GM19468 (cell line): Measurements from ENCODE around the gene UBE2E2.

Source experiments
- ATAC-seq: cut with Tn5 transposase; IDR thresholded peaks from one replicate; pipeline ENCODE4 v1.9.1; 2021; ENCODE audit warnings: mild to moderate bottlenecking, moderate library complexity, moderate number of reproducible peaks; ENCODE audit not compliant: unreplicated experiment; ENCODE audit errors: extremely low read depth

UBE2E2 gene

GRCh38 chr3:23372285-23372684, 169.2 kb downstream of the UBE2E2 start:
- no peak for ATAC-seq

- ATAC-seq, result no peak
Observed at GRCh38 chr3:23376516-23377248, 173.6 kb downstream of the UBE2E2 start.

GRCh38 chr3:23377928-23378672, 175.0 kb downstream of the UBE2E2 start:
- ATAC-seq, result no peak

- ATAC-seq, result no peak
Observed at GRCh38 chr3:23383875-23384274, 180.7 kb downstream of the UBE2E2 start.

- no peak for ATAC-seq
Observed at GRCh38 chr3:23385327-23385726, 182.2 kb downstream of the UBE2E2 start.

GRCh38 chr3:23387286-23387918, 184.3 kb downstream of the UBE2E2 start:
- ATAC-seq, result no peak

GRCh38 chr3:23389089-23389488, 186.0 kb downstream of the UBE2E2 start:
- ATAC-seq, result no peak

- ATAC-seq, result no peak
Observed at GRCh38 chr3:23389686-23390085, 186.6 kb downstream of the UBE2E2 start.

- ATAC-seq, result no peak
Observed at GRCh38 chr3:23390446-23390845, 187.3 kb downstream of the UBE2E2 start.

- ATAC-seq, result no peak
Observed at GRCh38 chr3:23390989-23391553, 187.9 kb downstream of the UBE2E2 start.

GRCh38 chr3:23395115-23395514, 192.0 kb downstream of the UBE2E2 start:
- no peak for ATAC-seq

GRCh38 chr3:23396746-23397145, 193.6 kb downstream of the UBE2E2 start:
- ATAC-seq, result no peak

GRCh38 chr3:23399221-23399620, 196.1 kb downstream of the UBE2E2 start:
- ATAC-seq, result no peak

GRCh38 chr3:23402728-23403492, 199.8 kb downstream of the UBE2E2 start:
- ATAC-seq, result no peak

- peak; percentile 31 for ATAC-seq
Observed at GRCh38 chr3:23404246-23404645, 201.1 kb downstream of the UBE2E2 start.

GRCh38 chr3:23405081-23405480, 202.0 kb downstream of the UBE2E2 start:
- peak; percentile 26 for ATAC-seq

- no peak for ATAC-seq
Observed at GRCh38 chr3:23406601-23407000, 203.5 kb downstream of the UBE2E2 start.

- no peak for ATAC-seq
Observed at GRCh38 chr3:23418026-23418425, 214.9 kb downstream of the UBE2E2 start.

GRCh38 chr3:23421811-23422516, 218.8 kb downstream of the UBE2E2 start:
- ATAC-seq, result no peak

GRCh38 chr3:23422517-23422851, 219.4 kb downstream of the UBE2E2 start:
- peak; percentile 49 for ATAC-seq
